Fibroblast of peridontal ligament (primary cell): Measurements from ENCODE around the gene CNOT2.
"Not testable (repeated sequence)": the region's sequence is repeated elsewhere in the genome, so short reads cannot be mapped to it uniquely, and the experiment has no call there.

Experiments used
- DNase-seq: peaks from one replicate; pipeline ENCODE4 v3.0.0-alpha.2; 2010; ENCODE audit errors: extremely low read depth

The CNOT2 gene

DNA sequence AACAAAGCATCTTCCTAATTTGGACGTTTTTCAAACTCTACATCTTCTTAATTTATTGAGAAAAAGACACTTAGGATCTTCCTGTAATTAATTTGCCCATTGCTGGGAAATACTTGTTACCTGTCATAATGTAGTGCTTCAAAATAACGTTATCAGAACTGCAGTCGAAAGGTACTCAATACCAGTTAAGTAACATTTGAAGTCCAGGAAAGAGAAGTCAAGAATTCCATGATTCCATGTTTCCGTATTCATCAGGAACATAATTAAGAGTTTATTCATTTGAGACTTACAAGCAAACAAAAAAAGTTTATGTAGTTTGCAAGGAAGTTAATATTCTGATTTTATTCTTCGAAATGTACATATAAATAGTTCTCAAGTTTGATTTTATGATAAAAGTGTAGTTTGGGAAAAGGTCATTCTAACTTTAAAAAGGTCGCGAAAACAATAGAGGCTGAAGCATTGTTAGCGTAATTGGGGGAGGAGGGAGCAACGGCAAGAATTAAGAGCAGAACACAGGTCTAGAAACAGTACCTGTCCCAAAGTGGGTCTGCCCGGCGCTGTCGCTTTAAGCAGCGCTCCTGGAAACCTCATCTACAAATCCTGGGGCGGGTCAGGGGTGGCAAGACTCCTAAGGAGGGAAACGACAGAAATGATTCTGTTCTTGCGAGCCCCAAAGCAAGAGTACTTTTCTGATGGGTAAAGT, 121.6 kb downstream of the CNOT2 start:
- no peak for DNase-seq

DNA sequence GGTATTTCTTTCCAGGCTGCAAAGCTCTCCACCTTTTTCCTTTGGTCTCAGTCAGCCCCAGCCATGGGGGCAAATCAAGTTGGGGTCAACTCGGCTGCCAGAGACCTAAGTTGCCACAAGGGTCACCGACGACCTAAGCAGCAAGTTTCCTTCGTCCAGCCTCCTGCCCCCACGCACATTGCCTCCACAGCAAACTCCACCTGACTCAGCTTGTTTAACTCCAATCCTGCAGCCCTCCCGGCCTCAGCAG, 122.1 kb downstream of the CNOT2 start:
- no peak for DNase-seq

DNA sequence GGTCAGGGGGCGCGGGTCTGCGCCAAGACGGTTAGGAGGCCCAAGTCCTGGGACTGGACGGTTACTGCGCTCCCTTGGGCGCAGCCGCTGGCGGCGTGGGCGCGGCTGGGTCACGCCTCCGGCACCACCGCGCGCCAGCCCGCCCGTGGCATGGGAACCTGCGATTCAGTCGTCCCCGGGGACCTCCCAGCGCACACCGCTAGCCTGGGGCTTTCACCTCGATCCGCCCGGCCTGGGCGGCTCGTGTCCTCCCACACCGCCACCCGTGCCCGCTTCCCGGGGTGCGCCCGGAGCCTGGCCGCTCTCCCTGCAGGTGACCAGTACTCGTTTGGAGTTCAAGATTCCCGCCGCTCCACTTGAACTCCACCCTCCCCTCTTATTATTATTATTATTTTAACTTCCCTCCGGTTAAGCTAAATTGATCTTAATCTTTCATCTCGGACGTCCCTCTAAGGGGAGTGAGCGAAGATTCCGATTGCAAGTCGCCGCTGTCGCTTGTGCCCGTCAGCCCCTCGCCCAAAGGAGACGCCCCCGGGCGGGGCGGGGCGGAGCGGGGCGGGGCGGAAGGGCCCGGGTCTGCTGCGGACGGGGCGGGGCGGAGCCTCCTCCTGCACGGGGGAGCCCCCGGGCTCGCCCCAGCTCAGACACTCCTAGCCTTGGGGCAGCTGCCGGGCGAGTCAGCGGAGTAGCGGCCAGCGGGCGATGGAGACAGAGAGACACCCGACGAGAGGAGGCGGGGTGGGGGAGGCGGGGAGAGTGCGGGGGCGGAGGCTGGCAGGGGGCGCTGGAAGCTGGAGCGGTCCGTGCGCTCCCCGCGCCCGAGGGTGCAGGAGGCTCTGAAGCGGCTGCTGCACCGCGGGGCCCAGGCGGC, 122.7 kb downstream of the CNOT2 start, which contains the start of gene KCNMB4:
KCNMB4 (plus strand) TSS at position 643 of the 871 bp plus-strand sequence. CDS start 445 bp downstream, outside the sequence.
- no peak for DNase-seq

DNA sequence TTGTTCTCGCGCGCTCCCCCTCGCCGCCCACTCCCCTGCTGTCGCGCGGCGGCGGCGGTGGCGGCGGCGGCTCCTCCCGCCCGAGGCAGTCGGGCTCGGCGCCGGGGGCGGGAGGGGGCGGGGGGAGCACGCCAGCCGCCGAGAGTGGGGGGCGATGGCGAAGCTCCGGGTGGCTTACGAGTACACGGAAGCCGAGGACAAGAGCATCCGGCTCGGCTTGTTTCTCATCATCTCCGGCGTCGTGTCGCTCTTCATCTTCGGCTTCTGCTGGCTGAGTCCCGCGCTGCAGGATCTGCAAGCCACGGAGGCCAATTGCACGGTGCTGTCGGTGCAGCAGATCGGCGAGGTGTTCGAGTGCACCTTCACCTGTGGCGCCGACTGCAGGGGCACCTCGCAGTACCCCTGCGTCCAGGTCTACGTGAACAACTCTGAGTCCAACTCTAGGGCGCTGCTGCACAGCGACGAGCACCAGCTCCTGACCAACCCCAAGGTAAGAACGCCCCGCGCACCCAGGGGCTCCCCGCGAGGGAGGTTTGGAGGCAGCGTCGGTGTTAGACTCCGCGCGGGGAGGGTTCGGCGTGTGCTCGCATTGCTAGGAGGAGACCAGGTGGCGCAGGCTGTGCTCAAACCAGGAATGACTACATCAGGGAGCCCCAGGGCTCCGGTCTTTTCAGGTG, 123.5 kb downstream of the CNOT2 start:
- DNase-seq = no peak

DNA sequence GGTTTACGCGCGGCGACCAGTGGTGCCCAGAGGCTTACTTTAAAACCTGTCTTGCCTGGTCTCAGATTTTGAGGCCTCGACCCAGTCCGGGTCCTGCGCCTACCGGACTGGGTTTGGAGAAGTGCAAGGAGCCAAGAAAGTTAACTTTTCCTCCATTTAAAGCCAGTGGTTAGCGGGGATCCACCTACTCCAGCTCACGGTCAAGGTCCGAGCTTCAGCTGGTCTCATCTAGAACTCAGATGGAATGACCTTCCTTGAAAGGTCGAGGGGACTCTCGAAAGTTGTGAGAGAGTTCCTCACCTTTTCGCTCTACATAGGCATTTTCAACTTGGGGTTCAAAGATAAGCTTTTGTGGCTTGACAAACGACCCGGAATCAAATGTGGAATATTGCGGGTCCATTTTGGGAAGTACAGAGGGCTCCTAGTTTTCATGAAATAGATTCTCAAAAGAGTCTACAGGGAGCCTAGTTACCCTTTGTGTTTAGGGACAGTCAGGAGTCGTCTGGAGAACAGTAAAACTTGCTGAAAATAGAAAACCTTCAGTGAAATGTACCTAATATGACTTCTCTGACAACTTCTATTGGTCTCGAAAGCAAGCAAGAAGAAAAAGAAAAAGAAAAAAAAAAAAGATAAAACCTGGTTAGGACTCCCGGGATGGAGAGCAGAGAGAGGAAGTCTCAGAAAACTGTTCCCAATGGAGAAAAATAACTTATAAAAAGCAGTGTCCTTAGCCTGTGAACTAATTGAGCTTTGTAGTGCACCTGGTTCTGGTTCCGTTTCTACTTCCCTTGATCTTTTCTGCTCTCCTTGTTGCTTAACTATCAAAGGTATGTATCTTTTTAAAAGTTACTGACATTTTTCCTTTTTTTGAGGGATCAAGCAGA, 124.3 kb downstream of the CNOT2 start:
- DNase-seq = no peak

DNA sequence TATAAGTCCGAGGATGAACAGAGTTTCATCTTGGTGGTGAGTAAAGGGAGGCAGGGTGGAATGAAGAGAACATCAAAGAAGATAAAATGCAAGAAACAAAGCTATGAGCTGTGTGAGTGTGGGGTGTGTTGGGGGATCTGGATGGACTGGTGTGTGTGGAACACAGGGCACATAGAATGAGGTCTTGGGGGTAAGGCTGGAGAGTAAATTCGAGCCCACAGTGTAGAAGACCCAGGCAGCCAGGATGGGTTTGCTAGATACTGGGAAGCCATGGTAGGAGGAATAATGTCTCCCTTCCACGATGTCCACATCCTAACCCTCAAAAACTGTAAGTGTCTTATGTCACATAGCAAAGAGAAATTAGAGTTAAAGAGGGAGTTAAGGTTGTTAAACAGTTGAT, 129.6 kb downstream of the CNOT2 start:
- no peak for DNase-seq

DNA sequence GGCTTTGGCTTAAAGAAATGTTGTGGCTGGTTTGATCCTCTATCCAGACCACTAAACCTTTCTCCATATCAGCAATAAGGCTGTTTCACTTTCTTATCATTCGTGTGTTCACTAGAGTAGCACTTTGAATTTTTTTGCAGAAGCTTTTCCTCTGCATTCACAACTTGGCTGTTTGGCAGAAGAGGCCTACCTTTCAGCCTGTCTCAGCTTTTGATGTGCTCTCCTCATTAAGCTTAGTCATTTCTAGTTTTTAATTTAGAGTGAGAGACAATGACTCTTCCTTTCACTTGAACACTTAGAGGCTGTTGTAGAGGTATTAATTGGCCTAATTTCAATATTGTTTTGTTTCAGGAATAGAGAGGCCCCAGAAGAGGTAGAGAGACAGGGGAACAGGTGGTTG, 136.6 kb downstream of the CNOT2 start:
- no peak for DNase-seq

DNA sequence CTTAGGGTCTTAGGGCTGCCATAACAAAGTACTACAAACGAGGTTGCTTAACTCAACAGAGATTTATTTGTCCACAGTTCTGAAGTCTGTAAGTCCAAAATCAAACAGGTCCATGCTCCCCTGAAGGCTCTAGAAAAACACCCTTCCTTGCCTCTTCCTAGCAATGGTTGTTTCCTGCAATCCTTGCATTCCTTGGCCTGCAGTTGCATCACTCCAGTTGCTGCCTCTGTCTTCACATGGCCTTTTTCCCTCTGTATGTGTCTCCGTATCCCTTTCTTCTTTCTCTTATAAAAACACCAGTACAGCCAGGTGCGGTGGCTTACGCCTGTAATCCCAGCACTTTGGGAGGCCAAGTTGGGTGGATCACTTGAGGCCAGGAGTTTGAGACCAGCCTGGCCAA, 140.3 kb downstream of the CNOT2 start:
- no peak for DNase-seq

DNA sequence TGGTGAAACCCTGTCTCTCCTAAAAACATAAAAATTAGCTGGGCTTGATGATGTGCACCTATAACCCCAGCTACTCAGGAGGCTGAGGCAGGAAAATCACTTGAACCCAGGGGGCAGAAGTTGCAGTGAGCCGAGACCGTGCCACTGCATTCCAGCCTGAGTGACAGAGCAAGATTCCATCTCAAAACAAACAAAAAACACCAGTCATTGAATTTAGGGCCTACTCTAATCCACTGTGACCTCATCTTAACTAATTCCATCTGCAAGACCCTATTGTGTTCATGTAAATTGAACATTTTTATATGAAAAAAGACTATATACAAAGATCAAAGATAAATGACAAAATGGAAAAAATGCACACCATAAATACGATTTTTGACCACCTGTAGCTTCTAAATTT, 140.7 kb downstream of the CNOT2 start:
- DNase-seq = no peak

DNA sequence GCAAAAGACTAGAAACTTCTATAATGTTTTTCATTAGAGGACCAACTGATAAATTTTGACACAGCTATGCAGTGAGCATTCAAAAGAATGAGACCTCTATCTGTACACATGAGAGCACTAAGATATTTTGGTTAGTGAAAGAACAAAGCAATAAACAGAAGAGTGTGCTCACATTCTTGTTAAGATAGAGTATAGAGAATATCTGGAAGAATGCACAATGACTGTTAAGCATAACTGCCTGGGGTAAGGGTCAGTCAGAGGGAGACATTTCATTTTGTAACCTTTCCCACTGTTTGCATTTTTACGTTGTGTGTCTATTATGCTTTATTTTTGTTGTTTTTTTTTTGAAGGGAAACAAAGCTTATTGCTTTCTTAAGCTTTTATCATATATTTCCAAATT, 143.5 kb downstream of the CNOT2 start:
- no peak for DNase-seq

DNA sequence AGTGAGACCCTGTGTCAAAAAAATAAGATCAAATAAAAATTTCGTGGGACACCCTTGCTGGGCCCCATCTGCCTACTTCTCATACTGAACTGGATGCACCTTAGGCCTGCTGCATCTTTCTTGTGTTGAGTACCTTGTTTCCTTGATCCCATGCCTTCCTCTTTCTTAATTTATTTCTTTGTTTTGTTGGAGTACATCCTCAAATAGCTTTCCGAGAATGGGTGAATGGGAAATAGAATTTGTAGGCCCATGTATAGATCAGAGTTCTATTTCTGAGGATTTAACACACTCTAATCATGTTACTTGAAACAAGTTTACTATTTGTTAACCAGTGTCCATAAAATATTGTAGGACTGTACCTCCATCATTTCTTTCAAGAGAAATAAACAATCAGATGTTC, 146.4 kb downstream of the CNOT2 start:
- no peak for DNase-seq

DNA sequence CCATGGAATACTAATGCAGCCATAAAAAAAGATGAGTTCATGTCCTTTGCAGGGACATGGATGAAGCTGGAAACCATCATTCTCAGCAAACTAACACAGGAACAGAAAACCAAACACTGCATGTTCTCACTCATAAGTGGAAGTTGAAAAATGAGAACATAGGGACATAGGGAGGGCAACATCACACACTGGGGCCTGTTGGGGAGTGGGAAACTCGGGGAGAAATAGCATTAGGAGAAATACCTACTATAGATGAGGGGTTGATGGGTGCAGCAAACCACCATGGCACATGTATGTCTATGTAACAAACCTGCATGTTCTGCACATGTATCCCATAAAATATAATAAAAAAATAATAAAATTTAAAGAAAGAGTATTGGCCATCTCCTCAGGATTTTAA, 149.4 kb downstream of the CNOT2 start:
- not testable (repeated sequence) for DNase-seq

DNA sequence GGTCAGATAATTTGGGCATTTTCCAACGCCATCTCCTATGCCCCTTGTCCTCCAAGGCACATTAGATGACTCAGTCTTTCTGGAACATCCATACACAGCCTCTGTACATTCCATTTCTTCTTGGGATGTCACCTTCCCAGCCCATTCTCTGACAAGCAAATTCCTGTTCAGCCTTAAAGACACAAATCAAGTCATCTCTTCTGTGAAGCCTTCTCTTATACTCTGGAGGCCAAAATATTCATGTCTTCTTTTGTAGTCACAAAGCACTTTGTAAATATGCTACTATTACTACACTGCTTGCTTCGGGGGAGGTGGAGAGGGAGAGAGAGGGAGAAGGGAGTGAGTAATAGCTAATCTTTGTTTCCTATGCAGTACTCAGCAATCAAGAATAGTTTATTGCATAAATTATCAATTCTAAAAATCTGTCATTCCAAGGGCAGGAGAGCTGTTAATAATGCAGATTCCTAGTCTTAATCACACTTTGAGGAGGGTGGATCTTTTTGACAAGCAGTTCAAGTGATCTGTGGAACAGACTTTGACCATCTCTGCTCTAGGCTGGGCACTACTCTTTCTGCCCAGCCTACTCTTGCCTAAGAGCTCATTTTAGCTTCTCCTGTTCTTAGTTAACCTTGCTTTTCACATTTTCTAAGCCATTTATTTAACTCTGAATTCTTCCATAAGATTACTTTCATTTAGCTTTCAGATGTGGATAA, 150.7 kb downstream of the CNOT2 start:
- DNase-seq = no peak

DNA sequence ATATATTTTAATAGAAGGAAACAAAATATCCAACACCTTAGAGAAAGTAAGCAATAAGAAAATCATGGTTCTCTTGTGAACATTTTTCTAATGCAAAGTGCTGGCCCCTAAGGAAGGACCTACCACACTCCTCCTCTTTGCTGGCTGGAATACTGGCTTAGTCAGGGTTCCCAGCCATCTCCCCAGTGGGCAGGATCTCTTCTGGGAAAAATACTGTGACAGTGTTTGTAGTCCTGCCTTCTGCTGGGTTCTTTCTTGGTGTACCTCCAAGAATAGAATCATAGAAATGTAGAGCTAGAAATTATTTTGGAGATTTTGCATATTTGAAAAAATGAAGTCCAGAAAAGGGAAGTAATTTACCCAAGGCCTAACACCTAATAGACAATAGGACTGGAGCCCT, 154.8 kb downstream of the CNOT2 start:
- no peak for DNase-seq

DNA sequence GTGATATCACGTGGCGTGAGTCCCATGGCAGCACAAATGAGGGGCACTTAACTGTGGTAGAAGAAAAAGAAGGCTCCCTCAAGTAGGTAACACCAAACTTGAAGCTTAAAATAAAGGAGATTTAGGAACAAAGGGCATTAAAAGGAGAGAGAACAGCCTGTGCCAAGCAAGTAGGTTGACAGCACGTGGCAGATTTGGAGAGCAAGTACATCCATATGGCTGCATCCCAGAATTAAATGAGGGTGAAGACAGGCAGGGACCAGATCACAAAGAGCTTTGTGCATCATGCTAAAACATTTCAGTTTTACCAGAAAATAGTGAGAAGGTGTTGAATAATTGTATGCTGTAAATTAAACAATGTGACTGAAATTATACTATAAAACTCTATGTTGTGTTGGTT, 155.6 kb downstream of the CNOT2 start:
- DNase-seq = no peak

DNA sequence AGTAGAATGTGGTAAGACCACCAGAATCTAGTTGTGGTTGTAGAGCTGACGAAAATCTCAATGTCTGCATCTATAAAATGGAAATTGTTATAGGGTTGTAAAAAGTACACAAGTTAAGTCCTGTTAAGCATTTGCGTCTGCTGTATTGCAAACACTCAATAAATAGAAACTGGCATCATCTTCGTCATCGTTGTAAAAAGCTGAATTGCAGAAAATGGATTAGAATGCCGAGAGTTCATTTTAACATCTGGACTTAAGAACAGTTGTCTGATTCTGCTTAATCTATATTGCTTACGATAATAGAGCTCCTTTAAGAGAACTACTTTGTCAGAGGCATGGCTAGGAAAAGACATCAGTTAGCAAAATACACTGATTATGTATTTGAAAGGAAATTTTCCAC, 156.1 kb downstream of the CNOT2 start:
- DNase-seq = no peak

DNA sequence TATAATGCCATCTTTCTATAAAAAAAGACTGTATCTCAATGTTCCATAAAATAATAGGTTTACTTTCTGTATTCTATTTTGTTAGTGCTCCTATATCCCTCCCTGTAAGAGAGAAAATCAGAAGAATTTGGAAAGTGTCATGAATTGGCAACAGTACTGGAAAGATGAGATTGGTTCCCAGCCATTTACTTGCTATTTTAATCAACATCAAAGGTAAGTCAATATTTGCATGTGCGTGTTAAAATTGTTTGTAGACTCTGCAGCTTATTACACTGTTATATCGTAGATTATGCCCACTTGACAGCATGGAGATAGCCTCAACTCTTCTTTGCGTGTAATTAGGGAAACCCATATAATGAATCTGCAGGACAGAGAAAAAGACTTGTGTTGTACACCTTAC, 156.9 kb downstream of the CNOT2 start:
- DNase-seq = no peak

DNA sequence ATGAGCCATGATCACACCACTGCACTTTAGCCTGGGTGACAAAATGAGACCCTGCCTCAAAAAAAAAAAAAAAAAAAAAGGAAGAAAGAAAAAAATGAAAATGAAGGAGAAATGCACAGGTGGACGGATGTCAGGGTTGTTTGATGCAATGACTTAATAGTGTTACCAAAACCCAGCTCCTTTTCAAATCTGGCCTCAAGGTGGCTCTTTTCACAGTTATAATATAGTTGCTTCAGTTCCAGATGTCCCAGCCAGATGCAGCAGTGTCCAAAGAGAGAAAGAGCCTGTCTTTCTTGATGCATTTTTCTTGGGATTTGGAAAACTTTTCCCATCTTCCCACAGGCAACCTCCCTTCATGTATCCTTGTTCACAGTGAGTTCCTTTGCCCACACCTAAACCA, 159.4 kb downstream of the CNOT2 start:
- DNase-seq = no peak

DNA sequence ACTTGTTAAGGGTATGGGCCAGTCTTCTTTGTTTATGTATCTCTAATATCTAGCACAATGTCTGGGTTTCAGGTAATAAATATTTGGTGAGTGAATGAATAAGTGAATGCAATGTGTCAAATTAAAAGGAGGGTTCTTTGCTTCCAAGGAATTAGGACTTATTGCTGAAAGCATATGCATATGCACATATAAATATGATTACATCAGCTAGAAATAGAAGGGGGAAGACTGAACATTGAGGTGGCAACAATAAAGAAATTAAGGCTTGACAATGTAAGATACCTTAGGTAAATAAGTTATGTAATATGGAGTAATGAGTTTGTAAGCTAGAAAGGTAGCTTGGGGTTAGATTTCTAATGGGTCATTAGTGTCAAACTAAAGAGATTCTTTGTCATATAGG, 160.6 kb downstream of the CNOT2 start:
- DNase-seq = no peak
